ENCODE results near the gene ALKBH2.

The ALKBH2 gene

GRCh38 chr12:109124878-109125648 is 31.8 kb upstream of the ALKBH2 start:
- TF ChIP-seq TCF12 (IDR thresholded peaks at IDR 0.05; ENCODE audit: low read depth) (no peak), ZBTB7A (IDR thresholded peaks at IDR 0.05; ENCODE audit: low read depth) (no peak), EP300 (IDR thresholded peaks at IDR 0.05; ENCODE audit: borderline replicate concordance) (no peak)

GRCh38 chr12:109121346-109121880 is 28.1 kb upstream of the ALKBH2 start:
- TF ChIP-seq YY1 (IDR thresholded peaks at IDR 0.05; ENCODE audit: low read depth), result no peak
- TF ChIP-seq TEAD4 (IDR thresholded peaks at IDR 0.05), result no peak
- no peak for TF ChIP-seq EGR1 (IDR thresholded peaks at IDR 0.05)
- TF ChIP-seq RAD21 (IDR thresholded peaks at IDR 0.05; ENCODE audit: low read depth), result no peak
- TF ChIP-seq TCF12 (IDR thresholded peaks at IDR 0.05; ENCODE audit: low read depth), result no peak
- TF ChIP-seq CREB1 (IDR thresholded peaks at IDR 0.05; ENCODE audit: low read depth), result no peak
- TF ChIP-seq USF1 (IDR thresholded peaks at IDR 0.05), result no peak
- no peak for TF ChIP-seq ZBTB7A (IDR thresholded peaks at IDR 0.05; ENCODE audit: low read depth)
- no peak for TF ChIP-seq REST (IDR thresholded peaks at IDR 0.05; ENCODE audit: low read depth)
- TF ChIP-seq TAF1 (IDR thresholded peaks at IDR 0.05; ENCODE audit: low read depth), result no peak
- no peak for TF ChIP-seq NFIC (IDR thresholded peaks at IDR 0.05)
- no peak for TF ChIP-seq CEBPB (IDR thresholded peaks at IDR 0.05)

GRCh38 chr12:109120557-109120956 is 27.3 kb upstream of the ALKBH2 start:
- TF ChIP-seq CREB1 (IDR thresholded peaks at IDR 0.05; ENCODE audit: low read depth), result no peak
- TF ChIP-seq NFIC (IDR thresholded peaks at IDR 0.05), result no peak
- TF ChIP-seq ZBTB7A (IDR thresholded peaks at IDR 0.05; ENCODE audit: low read depth), result no peak
- no peak for TF ChIP-seq TEAD4 (IDR thresholded peaks at IDR 0.05)
- TF ChIP-seq EGR1 (IDR thresholded peaks at IDR 0.05), result no peak
- TF ChIP-seq REST (IDR thresholded peaks at IDR 0.05; ENCODE audit: low read depth), result no peak
- TF ChIP-seq MAX (IDR thresholded peaks at IDR 0.05), result no peak
- TF ChIP-seq EP300 (IDR thresholded peaks at IDR 0.05; ENCODE audit: borderline replicate concordance), result no peak
- no peak for TF ChIP-seq TCF12 (IDR thresholded peaks at IDR 0.05; ENCODE audit: low read depth)
- no peak for TF ChIP-seq CEBPB (IDR thresholded peaks at IDR 0.05)
- TF ChIP-seq USF1 (IDR thresholded peaks at IDR 0.05), result no peak
- no peak for TF ChIP-seq TAF1 (IDR thresholded peaks at IDR 0.05; ENCODE audit: low read depth)
- TF ChIP-seq RAD21 (IDR thresholded peaks at IDR 0.05; ENCODE audit: low read depth), result no peak
- no peak for TF ChIP-seq FOXM1 (IDR thresholded peaks at IDR 0.05; ENCODE audit: borderline replicate concordance, low read depth)

GRCh38 chr12:109120095-109120494 is 26.8 kb upstream of the ALKBH2 start:
- no peak for TF ChIP-seq USF1 (IDR thresholded peaks at IDR 0.05)
- no peak for TF ChIP-seq NFIC (IDR thresholded peaks at IDR 0.05)
- TF ChIP-seq REST (IDR thresholded peaks at IDR 0.05; ENCODE audit: low read depth), result no peak
- no peak for TF ChIP-seq EP300 (IDR thresholded peaks at IDR 0.05; ENCODE audit: borderline replicate concordance)
- TF ChIP-seq TCF12 (IDR thresholded peaks at IDR 0.05; ENCODE audit: low read depth), result no peak
- TF ChIP-seq RAD21 (IDR thresholded peaks at IDR 0.05; ENCODE audit: low read depth), result no peak
- no peak for TF ChIP-seq YY1 (IDR thresholded peaks at IDR 0.05; ENCODE audit: low read depth)
- no peak for TF ChIP-seq EGR1 (IDR thresholded peaks at IDR 0.05)
- no peak for TF ChIP-seq CEBPB (IDR thresholded peaks at IDR 0.05)
- no peak for TF ChIP-seq FOXM1 (IDR thresholded peaks at IDR 0.05; ENCODE audit: borderline replicate concordance, low read depth)
- TF ChIP-seq TEAD4 (IDR thresholded peaks at IDR 0.05), result no peak
- TF ChIP-seq TAF1 (IDR thresholded peaks at IDR 0.05; ENCODE audit: low read depth), result no peak
- TF ChIP-seq ZBTB7A (IDR thresholded peaks at IDR 0.05; ENCODE audit: low read depth), result no peak
- TF ChIP-seq MAX (IDR thresholded peaks at IDR 0.05), result no peak
